ENCODE measurements around the gene CIZ1.

- TF ChIP-seq RAD51 (IDR thresholded peaks at IDR 0.05; ENCODE audit: borderline replicate concordance, low read depth) (no peak), ZC3H4 (CRISPR knock-in tag; IDR thresholded peaks at IDR 0.05; ENCODE audit: borderline replicate concordance) (no peak), CTCF (IDR thresholded peaks at IDR 0.05 in 2 of 3, conservative IDR thresholded peaks at IDR 0.05 in 1 of 3; ENCODE audit: insufficient read depth in 2 of 3, low read depth in 1 of 3, low read length in 3 of 3) (no peak)
- TF ChIP-seq, protein P1, sequence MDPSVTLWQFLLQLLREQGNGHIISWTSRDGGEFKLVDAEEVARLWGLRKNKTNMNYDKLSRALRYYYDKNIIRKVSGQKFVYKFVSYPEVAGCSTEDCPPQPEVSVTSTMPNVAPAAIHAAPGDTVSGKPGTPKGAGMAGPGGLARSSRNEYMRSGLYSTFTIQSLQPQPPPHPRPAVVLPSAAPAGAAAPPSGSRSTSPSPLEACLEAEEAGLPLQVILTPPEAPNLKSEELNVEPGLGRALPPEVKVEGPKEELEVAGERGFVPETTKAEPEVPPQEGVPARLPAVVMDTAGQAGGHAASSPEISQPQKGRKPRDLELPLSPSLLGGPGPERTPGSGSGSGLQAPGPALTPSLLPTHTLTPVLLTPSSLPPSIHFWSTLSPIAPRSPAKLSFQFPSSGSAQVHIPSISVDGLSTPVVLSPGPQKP (CRISPR knock-in tag; IDR thresholded peaks at IDR 0.05) = no peak
Measured at GRCh38 chr9:128121924-128122808, 69.2 kb downstream of the CIZ1 start.

Data from K562 (cell line).